Measurements from ENCODE around the gene UAP1L1.
A peak's percentile ranks its signal among the peaks of the same experiment; 100 is the strongest.

The UAP1L1 gene

GRCh38 chr9:137063311-137064026 is 13.8 kb upstream of the UAP1L1 start:
- 0 out of 2 replicates have a peak, but pooled peaks cover 3% of the 10 kb centered on the region for H4K20me1 ChIP-seq (ENCODE audit: insufficient read depth, low read length)
- DNase-seq, result no peak
- H3K36me3 ChIP-seq (replicated peaks; ENCODE audit: insufficient read depth, low read length), result no peaks in the 10 kb centered on the region
- no peak overlapping the region for H2AFZ ChIP-seq (ENCODE audit: low read length)
- no peak overlapping the region for H3K4me3 ChIP-seq (ENCODE audit: low read length)
- H3K9me3 ChIP-seq (replicated peaks; ENCODE audit: insufficient read depth, low read length), result no peaks in the 10 kb centered on the region
- H3K4me2 ChIP-seq (ENCODE audit: low read depth, low read length), result no peak overlapping the region
- TF ChIP-seq CTCF (IDR thresholded peaks at IDR 0.05; ENCODE audit: low read length) (no peak), EZH2 (optimal IDR thresholded peaks at IDR 0.05; ENCODE audit: low read depth, low read length) (no peak), EZH2phosphoT487 (IDR thresholded peaks at IDR 0.05; ENCODE audit: low read length) (no peak)
- H3K9ac ChIP-seq (ENCODE audit: low read length), result no peak overlapping the region
- peaks cover 17% of the 10 kb centered on the region for H3K79me2 ChIP-seq (ENCODE audit: low read length)
- H3K9me2 ChIP-seq (replicated peaks; ENCODE audit: insufficient read depth, low read length), result no peaks in the 10 kb centered on the region
- H3K27me3 ChIP-seq (replicated peaks; ENCODE audit: insufficient read depth, low read length), result peaks cover 14% of the 10 kb centered on the region
- peaks cover 7% of the 10 kb centered on the region for H3K4me1 ChIP-seq (ENCODE audit: low read length)
- peaks cover 7% of the 10 kb centered on the region for H3F3A ChIP-seq (ENCODE audit: insufficient read depth, low read length)
- H3K27ac ChIP-seq (ENCODE audit: low read length), result no peak overlapping the region

- no peak overlapping the region for H3K4me3 ChIP-seq (ENCODE audit: low read length)
- no peak overlapping the region for H3K9ac ChIP-seq (ENCODE audit: low read length)
- no peak overlapping the region for H3K4me2 ChIP-seq (ENCODE audit: low read depth, low read length)
- H3K27ac ChIP-seq (ENCODE audit: low read length), result no peak overlapping the region
- peak; percentile 34 for DNase-seq
- 0 out of 2 replicates have a peak, but pooled peaks cover 3% of the 10 kb centered on the region for H4K20me1 ChIP-seq (ENCODE audit: insufficient read depth, low read length)
- no peaks in the 10 kb centered on the region for H3K9me2 ChIP-seq (replicated peaks; ENCODE audit: insufficient read depth, low read length)
- TF ChIP-seq CTCF (IDR thresholded peaks at IDR 0.05; ENCODE audit: low read length) (peak; percentile 80), EZH2 (optimal IDR thresholded peaks at IDR 0.05; ENCODE audit: low read depth, low read length) (no peak)
- 0 out of 2 replicates have a peak, but pooled peaks cover 8% of the 10 kb centered on the region for H3K27me3 ChIP-seq (replicated peaks; ENCODE audit: insufficient read depth, low read length)
- no peaks in the 10 kb centered on the region for H3K36me3 ChIP-seq (replicated peaks; ENCODE audit: insufficient read depth, low read length)
- peaks cover 15% of the 10 kb centered on the region for H3K4me1 ChIP-seq (ENCODE audit: low read length)
- H3F3A ChIP-seq (ENCODE audit: insufficient read depth, low read length), result peaks cover 10% of the 10 kb centered on the region
- no peaks in the 10 kb centered on the region for H3K9me3 ChIP-seq (replicated peaks; ENCODE audit: insufficient read depth, low read length)
- H2AFZ ChIP-seq (ENCODE audit: low read length), result no peak overlapping the region
- peaks cover 25% of the 10 kb centered on the region for H3K79me2 ChIP-seq (ENCODE audit: low read length)
Measured at GRCh38 chr9:137064027-137064879, 13.1 kb upstream of the UAP1L1 start.

- TF ChIP-seq EZH2 (optimal IDR thresholded peaks at IDR 0.05; ENCODE audit: low read depth, low read length) (no peak), EZH2phosphoT487 (IDR thresholded peaks at IDR 0.05; ENCODE audit: low read length) (no peak), CTCF (IDR thresholded peaks at IDR 0.05; ENCODE audit: low read length) (no peak)
- no peak for DNase-seq
- no peaks in the 10 kb centered on the region for H3K36me3 ChIP-seq (replicated peaks; ENCODE audit: insufficient read depth, low read length)
- H3K9me3 ChIP-seq (replicated peaks; ENCODE audit: insufficient read depth, low read length), result no peaks in the 10 kb centered on the region
- H4K20me1 ChIP-seq (ENCODE audit: insufficient read depth, low read length), result 0 out of 2 replicates have a peak, but pooled peaks cover 3% of the 10 kb centered on the region
- no peaks in the 10 kb centered on the region for H3K9me2 ChIP-seq (replicated peaks; ENCODE audit: insufficient read depth, low read length)
- H3K4me2 ChIP-seq (ENCODE audit: low read depth, low read length), result no peak overlapping the region
- H3K79me2 ChIP-seq (ENCODE audit: low read length), result peaks cover 29% of the 10 kb centered on the region
- no peak overlapping the region for H2AFZ ChIP-seq (ENCODE audit: low read length)
- H3K9ac ChIP-seq (ENCODE audit: low read length), result no peak overlapping the region
- 0 out of 2 replicates have a peak, but pooled peaks cover 8% of the 10 kb centered on the region for H3K27me3 ChIP-seq (replicated peaks; ENCODE audit: insufficient read depth, low read length)
- H3K4me3 ChIP-seq (ENCODE audit: low read length), result no peak overlapping the region
- no peak overlapping the region for H3K27ac ChIP-seq (ENCODE audit: low read length)
- peaks cover 16% of the 10 kb centered on the region for H3K4me1 ChIP-seq (ENCODE audit: low read length)
- peaks cover 10% of the 10 kb centered on the region for H3F3A ChIP-seq (ENCODE audit: insufficient read depth, low read length)
Measured at GRCh38 chr9:137064880-137065164, 12.5 kb upstream of the UAP1L1 start.
